K562 (cell line): ENCODE data around the gene CMPK1. TPM values are rescaled to one million over a fixed set of nuclear protein-coding genes. Genes with fewer than 3 reads are reported as not detected.

ENCODE experiments used
- ATAC-seq: fragments of 200-7000 bp; cut with Tn5 transposase; 3 replicates; pipeline ENCODE4 v1.9.1; 2020; ENCODE audit warnings: moderate library complexity
- BruUV-seq: library from RNA; stranded (reverse); fragments of 400-500 nt; replicated peaks from 2 replicates; lab custom pipeline; 2021; lab: Mats Ljungman, UMichigan
- CTCF ChIA-PET: fragments of 300-600 bp; formaldehyde crosslinking; extraction: SDS; loops from one replicate; lab custom pipeline; 2021; ENCODE audit warnings: low intra/inter-chr PET ratio; lab: Yijun Ruan, JAX
- POLR2A ChIA-PET: fragments of 300-600, 350-650 bp; sonication (Branson Sonifier 250); formaldehyde crosslinking; extraction: SDS; loops from one replicate; lab custom pipeline; 2021; ENCODE audit warnings: antibody characterized with exemption, inconsistent platforms; lab: Yijun Ruan, JAX
- DNase-seq, 4 experiments: peaks; one replicate each; pipeline versions ENCODE4 v3.0.0 to v3.0.0-alpha.2; 2011 to 2018; ENCODE audit warnings: low spot score in 3 of 4, mixed read lengths in 3 of 4; ENCODE audit errors: extremely low read depth in 1 of 4
- FAIRE-seq: peaks from 2 replicates; lab custom pipeline; 2011; peaks lifted over from hg19 to GRCh38; lab: Jason Lieb, UNC
- H2AFZ ChIP-seq: 2 replicates; pipeline ENCODE4 v1.6.0; 2011; ENCODE audit warnings: low read depth, low read length, control low read depth, inconsistent platforms
- H3K27ac ChIP-seq: fragments of 200-600 bp; 3 replicates; pipeline ENCODE4 v1.8.0; 2011; ENCODE audit warnings: low read depth, mild to moderate bottlenecking, control low read depth, inconsistent platforms, low read length, moderate library complexity, mixed read lengths; ENCODE audit errors: extremely low read depth
- H3K27me3 ChIP-seq, 2 experiments: fragments of 300-600 bp in 1 of 2; 2 replicates in 1 of 2; 3 replicates in 1 of 2; pipeline versions ENCODE4 v1.6.0 to v1.8.0; 2011; ENCODE audit warnings: inconsistent platforms in 2 of 2, low read length in 2 of 2, mild to moderate bottlenecking in 1 of 2, mixed read lengths in 1 of 2, moderate library complexity in 1 of 2; ENCODE audit not compliant: control insufficient read depth in 2 of 2, insufficient read depth in 2 of 2
- H3K36me3 ChIP-seq: fragments of 300-600 bp; 3 replicates; pipeline ENCODE4 v1.8.0; 2011; ENCODE audit warnings: mild to moderate bottlenecking, low read length, inconsistent platforms; ENCODE audit not compliant: control insufficient read depth, insufficient read depth
- H3K4me1 ChIP-seq, 2 experiments: fragments of 200-600 bp in 1 of 2; replicated peaks in 1 of 2; 2 replicates in 1 of 2; 3 replicates in 1 of 2; pipeline versions ENCODE4 v1.5.1 to v1.8.0; 2011; ENCODE audit warnings: inconsistent platforms in 2 of 2, low read length in 2 of 2, mild to moderate bottlenecking in 1 of 2, mixed read lengths in 1 of 2, moderate library complexity in 1 of 2; ENCODE audit not compliant: control insufficient read depth in 2 of 2, insufficient read depth in 2 of 2
- H3K4me2 ChIP-seq: 2 replicates; pipeline ENCODE4 v1.6.1; 2011; ENCODE audit warnings: low read length, control low read depth, inconsistent platforms, mixed read lengths; ENCODE audit not compliant: insufficient read depth
- H3K4me3 ChIP-seq: fragments of 200-600 bp; sonication (generic), shearing (Covaris generic); 2 replicates; pipeline ENCODE4 v1.5.1; 2016; ENCODE audit warnings: control low read depth, inconsistent platforms
- H3K79me2 ChIP-seq: fragments of 200-600 bp; 3 replicates; pipeline ENCODE4 v1.8.0; 2011; ENCODE audit warnings: low read length, inconsistent platforms; ENCODE audit not compliant: control insufficient read depth, insufficient read depth
- H3K9ac ChIP-seq, 2 experiments: 2 replicates each; pipeline versions ENCODE4 v1.6.0 to v1.6.1; 2011; ENCODE audit warnings: low read depth in 2 of 2, low read length in 2 of 2, control low read depth in 1 of 2, inconsistent platforms in 1 of 2, mild to moderate bottlenecking in 1 of 2, mixed read lengths in 1 of 2; ENCODE audit not compliant: insufficient read depth in 1 of 2
- H3K9me1 ChIP-seq: one replicate; pipeline ENCODE4 v1.6.0; 2011; ENCODE audit warnings: inconsistent platforms, mild to moderate bottlenecking, low read length, moderate library complexity; ENCODE audit not compliant: control insufficient read depth, insufficient read depth
- H3K9me3 ChIP-seq: replicated peaks from 2 replicates; pipeline ENCODE4 v1.5.1; 2011; ENCODE audit warnings: low read depth, low read length, inconsistent platforms; ENCODE audit not compliant: control insufficient read depth, insufficient read depth
- H4K20me1 ChIP-seq: replicated peaks from 2 replicates; pipeline ENCODE4 v1.6.1; 2011; ENCODE audit warnings: low read length, inconsistent platforms, mixed read lengths; ENCODE audit not compliant: control insufficient read depth, insufficient read depth
- RBM34 ChIP-seq: fragments of 200-400 bp; formaldehyde crosslinking; IDR thresholded peaks from 2 replicates; pipeline ENCODE4 v1.6.1; 2018; ENCODE audit warnings: low read length, borderline replicate concordance; ENCODE audit not compliant: insufficient read depth
- STAT5A ChIP-seq: IDR thresholded peaks from 2 replicates; pipeline ENCODE4 v1.6.1; 2012; ENCODE audit warnings: low read length, inconsistent platforms, borderline replicate concordance
- WGBS: fragments of 100-300 bp; shearing (Covaris generic); methylation state at CpG from one replicate; pipeline ENCODE4 v1.1.6; 2016; ENCODE audit warnings: low coverage, mixed read lengths; ENCODE audit not compliant: insufficient coverage; ENCODE audit errors: missing lambda C conversion rate; 5-methylcytosine and 5-hydroxymethylcytosine counted together
- in situ Hi-C: fragments of 300-500 bp; cut with MboI; formaldehyde crosslinking; loops from 4 replicates; pipeline ENCODE4 v1.15.0; 2018; ENCODE audit warnings: inconsistent platforms, mixed read lengths
- intact Hi-C: fragments of 100-400 bp; cut with micrococcal nuclease; formaldehyde crosslinking; loops from 2 replicates; pipeline ENCODE4 v1.14.2; 2022
- polyA plus RNA-seq, 8 experiments: library from polyadenylated mRNA; depleted of rRNA in 4 of 8; stranded (reverse) in 5 of 8; unstranded in 3 of 8; fragments of >200 nt; fragmentation: Nextera tagmentation in 2 of 8; fragmentation: Illumina TruSeq in 1 of 8; extraction: Ambion mirVana in 2 of 8; extraction: Trizol in 1 of 8; gene quantifications; 2 replicates each; pipeline versions ENCODE4 v1.2.1 to v1.2.3, GENCODE V29; 2011 to 2014; ENCODE audit warnings: inconsistent platforms in 1 of 8, missing spikeins in 1 of 8
- total RNA-seq, 7 experiments: library from RNA; depleted of rRNA in 6 of 7; stranded (reverse); fragments of >200 nt in 6 of 7; fragmentation: Illumina TruSeq in 2 of 7; extraction: Trizol in 2 of 7; gene quantifications; 2 replicates each; pipeline versions ENCODE4 v1.2.1 to v1.2.3, GENCODE V29; 2011 to 2021; ENCODE audit warnings: low replicate concordance in 1 of 7
- TF ChIP-seq, protein P1 (sequence below), 3 experiments: fragments of 200-800 bp in 1 of 3; sonication (Bioruptor generic) in 1 of 3; sonication (generic) in 1 of 3; formaldehyde crosslinking in 1 of 3; IDR thresholded peaks; 2 replicates each; pipeline versions ENCODE4 v1.6.1 to v1.8.0; 2016 to 2022; ENCODE audit warnings: mild to moderate bottlenecking in 2 of 3, missing compliant biosample characterization in 2 of 3, missing genetic modification characterization in 2 of 3, missing genetic modification reagents in 1 of 3
- TF ChIP-seq, protein P2 (sequence below): fragments of 250-450 bp; sonication (Bioruptor Pico); IDR thresholded peaks from 2 replicates; pipeline ENCODE4 v1.8.0; 2022; ENCODE audit warnings: moderate library complexity, mild to moderate bottlenecking, inconsistent platforms

The CMPK1 gene
- total and polyA plus RNA-seq, 9 of the 15 experiments (the other 6 are each of a cell fraction or from before 2014, with no cell fraction given), result 54.5 to 197 (median 116) TPM

DNA sequence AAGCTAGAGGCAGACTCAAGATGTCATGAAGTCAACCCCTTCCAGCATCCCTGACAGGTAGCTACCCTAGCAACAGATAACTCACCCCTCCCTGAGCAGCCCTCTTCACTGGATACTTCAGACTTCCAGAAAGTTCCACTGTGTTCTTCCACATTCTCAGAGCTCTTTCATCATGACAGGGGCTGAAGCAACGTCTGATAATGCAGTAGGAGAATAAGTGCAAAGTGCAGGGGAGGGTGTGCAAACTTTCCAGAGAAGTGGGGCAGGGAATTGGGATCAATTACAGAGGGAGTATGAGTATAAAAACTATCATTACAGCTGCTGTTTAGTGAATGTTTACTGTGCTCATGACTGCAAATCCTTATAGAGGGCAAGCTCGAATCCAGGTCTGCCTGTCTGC lies 56.1 kb downstream of the CMPK1 start:
- Histone ChIP-seq H2AFZ (no peak overlapping the region), H3K4me3 (no peak overlapping the region), H3K4me1 (no peaks in the 10 kb centered on the region; a peak in 1 of 5 replicates), H3K36me3 (no peaks in the 10 kb centered on the region), H4K20me1 (peaks cover 6% of the 10 kb centered on the region), H3K4me2 (no peak overlapping the region), H3K9ac (no peak overlapping the region), H3K79me2 (no peaks in the 10 kb centered on the region), H3K27ac (no peak overlapping the region), H3K9me1 (no peaks in the 10 kb centered on the region), H3K9me3 (no peaks in the 10 kb centered on the region), H3K27me3 (peaks cover 12 to 13% of the 10 kb centered on the region in 2 experiments; a peak in 4 of 5 replicates)
- ATAC-seq (no peak), FAIRE-seq (no peak), DNase-seq (no peak)
- ChIA-PET CTCF (no interaction called here), POLR2A (interaction anchor here (0.6 to 1.8 kb wide), 4 partner anchors 8 to 192 kb away, joined by 3 to 6 read pairs (median 4); partner anchors contain the start of gene STIL)
- TF ChIP-seq RBM34 (no peak), STAT5A (no peak)
- TF ChIP-seq, protein P1, sequence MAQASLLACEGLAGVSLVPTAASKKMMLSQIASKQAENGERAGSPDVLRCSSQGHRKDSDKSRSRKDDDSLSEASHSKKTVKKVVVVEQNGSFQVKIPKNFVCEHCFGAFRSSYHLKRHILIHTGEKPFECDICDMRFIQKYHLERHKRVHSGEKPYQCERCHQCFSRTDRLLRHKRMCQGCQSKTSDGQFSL (CRISPR knock-in tag; IDR thresholded peaks at IDR 0.05), result peak; percentile 70
- TF ChIP-seq, protein P1 (tag; IDR thresholded peaks at IDR 0.05), result no peak
- TF ChIP-seq, protein P2, sequence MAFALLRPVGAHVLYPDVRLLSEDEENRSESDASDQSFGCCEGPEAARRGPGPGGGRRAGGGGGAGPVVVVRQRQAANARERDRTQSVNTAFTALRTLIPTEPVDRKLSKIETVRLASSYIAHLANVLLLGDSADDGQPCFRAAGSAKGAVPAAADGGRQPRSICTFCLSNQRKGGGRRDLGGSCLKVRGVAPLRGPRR, result no peak
- BruUV-seq, result no TSS peak
- in situ Hi-C loops, result no loop called here
- WGBS, result 0% methylated on average over 2 of the region's 2 CpGs
- intact Hi-C loops, result loop anchor here (2.0 to 5.0 kb wide), 2 partner anchors 47 to 212 kb away; no protein-coding TSS in a partner anchor
